GM19023 (cell line): ENCODE measurements around the gene SMOC2.

Source experiments
- ATAC-seq: cut with Tn5 transposase; IDR thresholded peaks from one replicate; pipeline ENCODE4 v1.9.1; 2021; ENCODE audit warnings: mild to moderate bottlenecking, moderate library complexity; ENCODE audit not compliant: unreplicated experiment

The SMOC2 gene

GRCh38 chr6:168475188-168476013, 34.4 kb downstream of the SMOC2 start:
- ATAC-seq, result no peak

GRCh38 chr6:168479421-168479820, 38.4 kb downstream of the SMOC2 start:
- no peak for ATAC-seq

- ATAC-seq, result no peak
Observed at GRCh38 chr6:168480481-168480880, 39.5 kb downstream of the SMOC2 start.

GRCh38 chr6:168485818-168486217, 44.8 kb downstream of the SMOC2 start:
- no peak for ATAC-seq

- no peak for ATAC-seq
Observed at GRCh38 chr6:168490757-168491156, 49.8 kb downstream of the SMOC2 start.

GRCh38 chr6:168493976-168494375, 53.0 kb downstream of the SMOC2 start:
- ATAC-seq, result no peak

- ATAC-seq, result no peak
Observed at GRCh38 chr6:168494726-168495125, 53.7 kb downstream of the SMOC2 start.

GRCh38 chr6:168495133-168495532, 54.1 kb downstream of the SMOC2 start:
- ATAC-seq, result no peak

- no peak for ATAC-seq
Observed at GRCh38 chr6:168495636-168496035, 54.7 kb downstream of the SMOC2 start.

- ATAC-seq, result no peak
Observed at GRCh38 chr6:168496139-168496996, 55.4 kb downstream of the SMOC2 start.

GRCh38 chr6:168496997-168497331, 56.0 kb downstream of the SMOC2 start:
- no peak for ATAC-seq

GRCh38 chr6:168497381-168497780, 56.4 kb downstream of the SMOC2 start:
- ATAC-seq, result no peak

GRCh38 chr6:168498161-168498843, 57.3 kb downstream of the SMOC2 start:
- ATAC-seq, result no peak

- no peak for ATAC-seq
Observed at GRCh38 chr6:168499045-168499650, 58.2 kb downstream of the SMOC2 start.

- ATAC-seq, result no peak
Observed at GRCh38 chr6:168500519-168500918, 59.5 kb downstream of the SMOC2 start.

GRCh38 chr6:168501561-168501960, 60.6 kb downstream of the SMOC2 start:
- ATAC-seq, result no peak

GRCh38 chr6:168504366-168504765, 63.4 kb downstream of the SMOC2 start:
- ATAC-seq, result no peak

- ATAC-seq, result no peak
Observed at GRCh38 chr6:168506460-168506859, 65.5 kb downstream of the SMOC2 start.

- ATAC-seq, result no peak
Observed at GRCh38 chr6:168507297-168507696, 66.3 kb downstream of the SMOC2 start.

GRCh38 chr6:168507730-168508129, 66.7 kb downstream of the SMOC2 start:
- no peak for ATAC-seq

- no peak for ATAC-seq
Observed at GRCh38 chr6:168508903-168509302, 67.9 kb downstream of the SMOC2 start.
